Right ventricle myocardium superior (tissue), 1 donor: ENCODE results near the gene KLF3. TPM values are rescaled to one million over a fixed set of nuclear protein-coding genes. Genes with fewer than 3 reads are reported as not detected.
A peak's percentile ranks its signal among the peaks of the same experiment; 100 is the strongest.

Experiments used
- ATAC-seq: fragments of 200-7000 bp; cut with Tn5 transposase; one replicate; pipeline ENCODE4 v1.9.1; 2020; ENCODE audit warnings: mild to moderate bottlenecking; ENCODE audit not compliant: poor library complexity
- DNase-seq: peaks from one replicate; pipeline ENCODE4 v3.0.0-alpha.2; 2020
- intact Hi-C: fragments of 100-400 bp; cut with DNase I; formaldehyde crosslinking; loops from one replicate; pipeline ENCODE4 v1.11.2; 2022
- total RNA-seq: library from RNA; stranded (reverse); fragmentation: NEBNext Ultra II Directional; extraction: Animal tissue kit (Norgen Biotek cat#: 25700); gene quantifications from one replicate; pipeline ENCODE4 v1.2.1, GENCODE V29; 2021
- donor health status: DM: no; HTN: yes; CAD: no; lungs with severe emphysema.

The KLF3 gene
- total RNA-seq, 1 donor from 2014 or later = 16.5 TPM

DNA sequence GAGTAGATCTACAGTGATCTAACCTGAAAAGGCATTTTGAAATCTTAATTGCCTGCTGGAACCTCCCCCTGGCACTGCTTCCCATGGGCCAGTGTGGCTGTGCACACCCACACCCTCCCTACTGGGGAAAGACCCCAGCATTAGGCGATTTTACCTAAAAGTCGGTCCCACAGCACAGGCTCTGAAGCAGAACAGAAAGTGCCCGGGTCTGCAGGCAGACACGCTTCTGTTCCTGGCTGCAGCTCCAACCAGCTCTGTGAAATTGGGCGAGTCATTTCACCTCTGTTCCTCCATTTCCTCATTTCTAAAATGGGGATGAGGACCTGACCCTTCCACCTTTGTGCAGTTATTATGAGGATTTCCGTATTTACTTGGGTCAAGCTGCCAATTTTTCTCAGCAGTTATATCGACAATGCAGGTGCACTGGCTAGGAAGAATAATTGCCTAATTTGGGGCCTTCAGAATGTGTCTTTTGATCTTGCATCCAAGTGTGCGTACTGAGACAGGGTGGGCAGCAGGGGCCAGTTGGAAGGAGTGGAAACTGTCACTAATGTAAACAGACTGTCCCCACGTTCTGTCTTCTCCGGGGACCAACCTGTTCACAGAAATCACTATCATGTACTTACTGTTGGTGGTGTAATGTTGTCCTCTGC, 7.1 kb downstream of the KLF3 start:
- ATAC-seq = no peak
- no peak for DNase-seq
- intact Hi-C loops = loop anchor here (5.0 kb wide), 2 partner anchors 349 to 609 kb away; no protein-coding TSS in a partner anchor

DNA sequence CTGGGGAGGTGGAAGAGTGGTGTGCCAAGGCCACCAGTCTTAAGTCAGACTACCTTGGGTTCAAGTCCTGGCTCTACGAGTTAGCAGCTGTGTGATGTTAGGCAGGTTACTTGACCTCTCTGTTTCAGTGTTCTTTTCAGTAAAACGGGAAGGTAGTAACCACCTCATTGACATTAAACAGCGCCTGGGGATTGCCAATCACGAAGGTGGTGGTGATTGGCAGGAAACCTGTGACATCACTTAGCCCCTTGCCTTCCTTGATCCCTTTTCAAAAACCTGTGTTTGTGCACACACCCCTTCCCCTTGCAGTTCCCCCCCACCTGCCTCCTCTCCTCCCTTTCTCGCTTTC, 7.6 kb downstream of the KLF3 start:
- intact Hi-C loops = loop anchor here (5.0 kb wide), 2 partner anchors 349 to 609 kb away; no protein-coding TSS in a partner anchor
- DNase-seq = no peak
- no peak for ATAC-seq

DNA sequence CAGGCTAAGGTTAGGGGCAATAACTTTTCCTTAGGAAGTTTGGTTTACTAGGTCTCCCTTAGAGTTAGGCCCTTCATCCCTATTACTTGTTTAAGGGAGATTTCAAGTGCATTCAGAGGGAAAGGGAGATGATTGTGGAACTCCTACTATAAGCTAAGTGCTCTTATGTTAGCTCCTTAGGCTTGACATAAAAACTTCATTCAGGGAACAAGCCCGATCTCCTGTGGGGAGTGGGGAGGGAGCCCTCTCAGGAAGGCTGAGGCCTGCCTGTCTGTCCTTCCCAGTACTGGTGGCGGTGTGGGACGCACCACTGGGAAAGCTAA, 8.0 kb downstream of the KLF3 start:
- ATAC-seq = no peak
- intact Hi-C loops = loop anchor here (5.0 kb wide), 2 partner anchors 350 to 610 kb away; no protein-coding TSS in a partner anchor

DNA sequence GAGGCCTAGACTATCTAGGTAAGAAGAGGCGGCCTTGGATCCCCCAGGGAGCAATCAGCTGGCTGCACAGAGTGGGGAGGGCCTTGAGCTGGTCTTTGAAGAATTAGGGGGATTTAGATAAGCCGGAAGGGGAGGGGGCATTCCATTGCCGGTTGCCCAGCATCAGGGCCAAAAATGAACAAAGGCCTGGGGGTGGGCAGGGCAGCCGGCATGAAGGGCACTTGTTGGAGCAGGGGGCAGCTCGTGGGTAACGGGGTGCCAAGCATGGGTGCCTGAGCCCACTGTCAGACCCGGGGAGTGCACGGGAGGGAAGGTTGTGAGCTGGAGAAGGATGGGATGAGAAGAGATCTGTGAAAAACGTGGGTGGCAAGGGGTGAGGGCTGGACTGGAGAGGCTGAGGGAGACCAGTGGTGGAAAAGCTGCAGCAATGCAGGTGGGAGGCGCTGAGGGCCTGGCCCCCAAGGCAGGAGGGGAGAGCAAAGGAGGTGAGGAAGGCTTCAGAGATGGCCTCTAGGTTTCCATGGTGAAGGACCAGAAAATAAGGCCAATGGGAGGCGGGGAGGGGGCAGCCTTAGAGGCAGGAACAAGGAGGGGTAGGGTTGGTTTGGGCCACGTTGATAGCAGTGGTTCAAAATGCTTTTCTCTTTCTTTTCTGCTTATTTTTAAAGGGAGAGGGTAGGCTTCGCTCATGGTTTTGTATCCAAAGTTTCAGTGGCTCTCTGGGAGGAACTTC, 8.6 kb downstream of the KLF3 start:
- ATAC-seq (peak; percentile 7), DNase-seq (no peak)
- intact Hi-C loops = loop anchor here (5.0 kb wide), 2 partner anchors 350 to 610 kb away; no protein-coding TSS in a partner anchor

More for the DNA sequence above, 8.0 kb downstream of the KLF3 start:
- DNase-seq = no peak

DNA sequence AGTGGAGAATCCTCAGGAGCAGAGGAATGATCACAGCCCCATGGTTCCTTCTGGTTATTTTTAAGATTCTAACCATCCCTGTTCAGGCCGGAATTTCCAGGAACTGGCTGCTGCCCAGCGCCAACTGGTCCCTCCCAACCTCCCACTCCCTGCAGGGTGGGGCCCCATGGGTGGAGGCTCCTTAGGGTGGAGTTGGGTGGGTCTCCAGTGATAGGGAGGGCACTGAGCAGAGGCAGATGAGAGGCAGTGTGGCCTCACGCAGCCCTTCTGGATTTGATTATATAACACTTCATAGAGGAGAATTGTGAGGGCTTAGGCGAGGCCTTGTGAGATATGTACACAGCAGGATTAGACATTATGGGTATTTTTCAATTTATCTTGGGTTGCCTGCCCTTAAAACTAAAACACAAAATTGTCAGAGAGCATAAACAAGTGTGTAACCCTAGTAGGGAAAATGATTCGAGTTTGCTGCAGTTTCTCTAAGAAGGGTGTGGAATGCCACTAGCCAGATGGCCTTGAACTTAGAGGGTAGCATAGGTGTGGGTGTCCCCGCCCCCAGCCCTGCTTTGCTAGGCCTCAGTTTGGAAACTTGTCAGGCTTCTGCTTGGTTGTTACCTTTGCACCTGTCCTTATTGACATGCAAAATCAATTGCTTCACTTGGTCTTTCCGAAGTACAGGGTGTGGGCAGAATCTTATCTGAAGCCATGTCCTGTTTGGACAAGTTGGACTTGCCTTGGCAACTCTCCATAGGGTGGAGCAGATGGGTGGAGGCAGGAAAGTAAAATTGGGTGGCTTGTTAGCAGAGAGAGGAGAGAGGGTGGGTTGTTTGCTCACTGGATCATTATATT, 9.4 kb downstream of the KLF3 start:
- intact Hi-C loops = loop anchor here (5.0 kb wide), 2 partner anchors 351 to 611 kb away; no protein-coding TSS in a partner anchor
- ATAC-seq = peak; percentile 71
- peak; percentile 74 for DNase-seq

DNA sequence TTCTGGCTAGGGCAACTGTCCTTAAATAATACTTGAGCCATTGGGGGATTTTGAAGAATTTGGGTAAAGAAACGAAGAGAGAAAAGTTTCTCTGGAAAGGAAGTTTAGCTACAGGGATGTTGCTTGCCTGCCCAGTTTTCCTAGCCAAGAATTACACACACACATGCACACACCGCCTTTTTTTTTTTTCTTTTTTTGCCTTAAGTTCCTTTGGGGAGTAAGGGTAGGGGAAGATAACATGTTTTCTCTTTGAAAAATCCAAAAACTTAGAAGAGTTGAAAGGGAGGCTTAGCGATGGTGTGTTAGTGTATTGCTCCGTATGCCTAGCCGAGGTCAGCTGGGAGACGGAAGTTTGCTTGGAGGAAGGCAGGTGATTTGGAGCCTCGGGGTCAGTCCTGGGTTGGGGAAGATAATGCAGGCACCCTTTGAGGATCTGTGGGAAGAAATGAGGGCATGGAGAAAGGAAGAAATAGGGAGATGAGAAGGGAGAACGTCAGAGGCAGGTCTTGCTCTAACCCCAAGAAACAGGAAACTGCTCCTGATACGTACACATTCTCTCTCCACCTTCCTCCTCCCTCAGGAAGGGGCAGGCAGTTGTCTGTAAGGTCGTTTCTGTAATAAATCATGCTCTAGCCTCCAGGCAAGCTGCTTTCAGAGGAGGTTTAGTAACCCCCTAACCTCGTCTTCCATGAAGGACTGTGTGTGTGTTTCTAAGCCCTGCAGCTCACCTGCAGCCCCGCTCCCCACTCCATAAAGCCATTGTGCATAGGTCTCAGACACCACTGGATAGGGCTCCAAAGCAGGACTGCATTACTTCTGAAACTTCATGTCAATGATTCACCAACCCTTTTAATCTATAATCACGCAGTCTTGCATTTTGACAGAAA, 10.5 kb downstream of the KLF3 start:
- ATAC-seq (peak; percentile 21), DNase-seq (no peak)
- intact Hi-C loops = loop anchor here (2.0 to 5.0 kb wide), 3 partner anchors 352 to 612 kb away; no protein-coding TSS in a partner anchor

DNA sequence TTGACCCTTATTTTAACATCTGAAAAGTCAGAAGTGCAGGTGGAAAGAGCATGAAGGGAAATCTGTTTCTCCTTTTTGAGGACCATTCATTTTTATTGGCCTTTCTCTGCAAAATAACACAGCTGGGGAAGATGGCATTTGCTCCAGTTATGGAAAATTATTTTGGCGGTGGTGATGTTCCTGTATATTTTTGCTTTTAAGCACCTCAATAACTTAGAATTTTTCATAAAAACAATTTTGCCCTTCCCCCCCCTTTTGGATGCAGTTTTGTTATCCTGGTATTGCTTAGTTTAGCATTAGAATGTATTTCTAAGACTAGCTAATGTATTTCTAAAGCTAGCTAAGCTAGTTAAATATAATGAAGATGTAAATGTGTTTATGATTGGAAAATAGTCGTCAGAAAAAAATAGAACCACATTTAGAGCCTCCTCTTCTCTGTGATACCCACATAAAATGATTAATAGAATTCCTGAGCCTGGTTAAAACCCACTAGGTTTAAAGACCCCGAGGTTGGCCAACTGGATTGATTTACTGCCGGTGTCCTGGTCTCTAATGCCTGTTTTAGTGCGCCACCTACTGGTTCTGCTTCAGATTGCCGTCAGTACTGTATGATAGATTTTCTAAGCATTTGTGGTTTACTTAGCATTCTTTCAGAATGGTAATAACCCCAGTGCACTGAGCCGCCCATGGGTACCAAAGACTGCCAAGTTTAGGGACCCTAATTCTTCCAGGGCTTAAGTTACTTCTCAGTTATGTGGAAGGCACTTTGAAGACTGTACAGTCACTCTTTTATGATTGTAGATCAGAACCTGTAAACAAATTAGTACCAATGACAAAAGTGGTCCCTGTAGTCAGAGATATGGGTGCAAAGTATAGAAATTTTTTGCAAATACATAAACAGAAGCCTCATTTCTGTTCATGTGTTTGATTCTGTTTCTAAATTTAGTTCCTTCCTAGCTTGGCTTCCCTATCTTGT, 11.4 kb downstream of the KLF3 start:
- intact Hi-C loops = loop anchor here (2.0 kb wide), 1 partner anchor 497 kb away; no protein-coding TSS in a partner anchor
- ATAC-seq (peak; percentile 68), DNase-seq (peak; percentile 62)

DNA sequence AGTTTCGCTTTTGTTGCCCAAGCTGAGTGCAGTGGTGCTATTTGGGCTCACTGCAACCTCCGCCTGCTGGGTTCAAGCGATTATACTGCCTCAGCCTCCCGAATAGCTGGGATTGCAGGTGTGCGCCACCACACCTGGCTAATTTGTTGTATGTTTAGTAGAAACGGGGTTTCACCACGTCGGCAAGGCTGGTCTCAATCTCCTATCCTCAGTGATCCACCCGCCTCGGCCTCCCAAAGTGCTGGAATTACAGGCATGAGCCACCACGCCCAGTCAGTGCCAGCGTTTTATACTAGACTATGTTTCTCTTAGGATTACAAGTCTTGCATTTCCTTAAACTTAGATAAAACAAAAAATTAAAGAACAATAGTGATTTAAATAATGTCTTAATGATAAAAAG, 13.0 kb downstream of the KLF3 start:
- DNase-seq (no peak), ATAC-seq (no peak)
- intact Hi-C loops = no loop called here

DNA sequence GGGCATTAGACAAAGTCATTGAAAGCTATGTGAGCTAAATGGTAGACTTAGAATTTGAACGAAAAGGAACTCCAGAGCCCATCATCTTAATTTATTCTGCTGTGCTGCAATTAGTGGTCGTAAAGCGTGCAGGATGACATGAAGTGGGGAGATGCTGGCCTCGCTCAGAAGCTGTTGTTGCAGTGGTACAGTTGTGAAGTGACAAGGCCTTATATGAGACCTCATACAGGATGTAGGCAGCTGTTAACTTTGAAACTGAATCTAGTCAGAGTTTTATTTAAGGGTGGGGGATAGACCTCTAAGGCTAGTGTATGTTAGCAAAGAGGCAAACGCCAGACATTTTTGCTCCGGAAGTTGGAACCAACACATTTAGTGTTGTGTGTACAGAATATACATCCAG, 13.4 kb downstream of the KLF3 start:
- intact Hi-C loops = no loop called here
- DNase-seq = no peak
- ATAC-seq = no peak

DNA sequence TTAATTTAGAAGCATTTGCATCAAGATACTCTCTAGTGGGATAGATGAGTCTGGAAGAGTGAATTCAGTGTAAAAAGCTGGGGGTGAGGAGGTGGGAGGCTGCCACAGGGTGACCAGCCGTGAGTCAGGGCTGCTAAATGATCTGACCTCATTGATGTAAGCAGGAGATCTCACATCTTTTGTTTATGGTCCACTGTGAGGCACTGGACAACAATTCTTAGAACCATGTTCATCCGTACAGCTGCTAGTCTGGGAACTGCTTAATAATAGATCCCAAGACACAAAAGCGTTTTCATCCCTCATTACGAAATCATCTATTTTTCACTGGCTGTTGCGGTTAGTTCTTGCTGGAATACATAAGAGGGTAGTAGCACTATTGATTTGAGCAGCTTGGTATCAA, 14.1 kb downstream of the KLF3 start:
- ATAC-seq (no peak), DNase-seq (no peak)
- intact Hi-C loops = no loop called here

DNA sequence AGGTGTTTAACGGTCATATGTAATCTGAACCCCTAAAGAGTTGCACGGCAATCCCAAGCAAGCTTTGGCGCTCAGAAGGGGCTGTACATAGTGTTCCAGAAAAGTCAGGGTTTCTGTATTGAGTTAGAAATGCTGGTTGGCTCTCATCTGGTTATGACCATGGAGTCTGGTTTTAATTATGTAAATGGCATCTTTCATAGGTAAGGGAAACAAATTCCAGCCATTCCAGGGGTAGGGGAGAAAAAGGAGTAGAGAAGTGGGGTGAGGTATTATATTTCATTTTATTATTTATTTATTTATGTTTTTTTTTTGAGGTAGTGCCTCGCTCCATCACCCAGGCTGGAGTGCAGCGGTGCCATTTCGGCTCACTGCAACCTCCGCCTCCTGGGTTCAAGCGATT, 15.9 kb downstream of the KLF3 start:
- no peak for ATAC-seq
- DNase-seq = no peak
- intact Hi-C loops = no loop called here

DNA sequence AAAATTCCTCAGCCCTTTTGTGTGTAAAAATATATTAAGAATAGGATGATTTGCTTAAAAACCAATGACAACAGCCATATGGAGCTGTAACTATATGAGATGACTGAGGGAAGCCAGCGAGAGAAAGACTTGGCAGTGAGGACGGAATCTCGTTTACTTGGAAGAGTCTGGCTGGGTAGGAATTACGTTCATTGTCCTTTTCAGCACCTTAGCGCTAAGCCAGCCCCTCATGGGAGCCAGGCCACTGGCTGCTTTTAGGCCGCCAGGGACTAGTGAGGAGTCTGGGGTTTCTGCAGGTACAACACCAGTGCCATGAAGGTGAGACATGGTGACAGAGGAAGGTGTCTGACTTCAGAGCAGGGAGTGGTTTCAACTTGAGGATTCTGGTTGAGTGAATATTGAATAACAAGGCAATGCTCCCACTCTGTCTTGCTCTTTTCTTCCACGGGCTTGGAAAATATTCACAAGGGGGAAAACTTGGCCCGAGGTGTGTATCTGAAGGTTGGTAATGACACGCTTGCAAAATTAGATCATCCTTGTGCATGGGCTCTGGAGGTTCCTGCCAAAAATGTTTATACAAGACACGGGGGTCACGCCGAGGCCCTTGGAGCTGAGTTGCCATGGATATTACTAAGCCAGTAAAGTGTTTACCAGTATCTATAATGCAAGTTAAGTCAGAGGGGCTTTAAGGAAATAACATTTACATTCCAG, 17.4 kb downstream of the KLF3 start:
- ATAC-seq (peak; percentile 40), DNase-seq (no peak)
- intact Hi-C loops = no loop called here

DNA sequence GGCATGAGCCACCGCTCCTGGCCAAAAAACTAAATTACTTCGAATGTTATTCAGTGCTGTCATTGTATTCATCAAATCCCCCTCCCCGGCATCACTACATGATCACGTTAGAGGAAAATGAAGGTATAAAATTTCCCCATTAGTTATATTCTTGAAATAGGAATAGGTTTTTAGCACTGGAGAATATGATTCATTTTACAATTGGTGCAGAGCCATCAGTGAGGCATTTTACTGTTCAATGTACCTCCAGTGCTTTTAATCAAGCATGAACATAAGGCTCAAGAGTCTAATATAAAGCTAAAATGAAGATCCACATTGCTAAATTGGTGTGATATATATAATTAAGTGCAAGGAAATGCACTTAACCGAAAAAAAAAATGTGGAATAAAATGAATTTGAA, 18.3 kb downstream of the KLF3 start:
- intact Hi-C loops = no loop called here

DNA sequence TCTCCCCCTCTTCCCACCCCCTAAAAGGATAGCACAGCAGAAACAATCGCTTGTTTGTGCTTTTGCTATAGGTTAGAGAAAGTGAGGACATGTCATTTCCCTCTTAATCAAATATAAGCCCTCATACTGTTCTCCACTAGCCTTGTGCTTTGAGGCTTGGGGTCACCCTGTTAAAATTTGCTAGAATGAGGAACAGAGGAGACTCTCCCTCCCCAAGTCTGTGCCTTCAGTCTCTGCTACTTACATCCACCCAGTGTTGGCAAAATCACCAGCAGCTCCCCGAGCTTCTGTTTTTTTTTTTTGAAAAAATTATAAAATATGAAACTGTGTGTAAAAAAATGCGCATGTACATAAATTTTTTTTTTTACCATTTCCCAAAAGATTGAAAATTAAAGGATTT, 19.3 kb downstream of the KLF3 start:
- intact Hi-C loops = no loop called here
- ATAC-seq (no peak), DNase-seq (no peak)

More for the DNA sequence above, 18.3 kb downstream of the KLF3 start:
- ATAC-seq (no peak), DNase-seq (no peak)

DNA sequence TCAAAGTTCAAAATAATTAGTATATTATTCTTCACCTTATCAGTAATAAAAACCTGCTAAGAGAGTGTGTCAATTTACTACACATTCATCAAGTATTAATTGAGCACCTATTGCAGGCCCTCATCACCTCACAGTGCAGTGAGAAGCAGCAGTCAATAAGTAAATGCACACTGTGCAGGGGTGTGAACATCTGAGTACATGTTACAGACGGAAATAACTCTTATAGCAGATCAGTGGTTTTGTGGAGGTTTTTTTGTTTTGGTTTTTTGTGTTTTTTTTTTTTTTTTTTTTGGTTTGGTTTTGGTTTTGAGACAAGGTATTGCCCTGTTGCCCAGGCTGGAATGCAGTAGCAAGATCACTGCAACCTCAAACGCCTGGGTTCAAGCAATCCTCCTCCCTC, 20.3 kb downstream of the KLF3 start:
- no peak for DNase-seq

DNA sequence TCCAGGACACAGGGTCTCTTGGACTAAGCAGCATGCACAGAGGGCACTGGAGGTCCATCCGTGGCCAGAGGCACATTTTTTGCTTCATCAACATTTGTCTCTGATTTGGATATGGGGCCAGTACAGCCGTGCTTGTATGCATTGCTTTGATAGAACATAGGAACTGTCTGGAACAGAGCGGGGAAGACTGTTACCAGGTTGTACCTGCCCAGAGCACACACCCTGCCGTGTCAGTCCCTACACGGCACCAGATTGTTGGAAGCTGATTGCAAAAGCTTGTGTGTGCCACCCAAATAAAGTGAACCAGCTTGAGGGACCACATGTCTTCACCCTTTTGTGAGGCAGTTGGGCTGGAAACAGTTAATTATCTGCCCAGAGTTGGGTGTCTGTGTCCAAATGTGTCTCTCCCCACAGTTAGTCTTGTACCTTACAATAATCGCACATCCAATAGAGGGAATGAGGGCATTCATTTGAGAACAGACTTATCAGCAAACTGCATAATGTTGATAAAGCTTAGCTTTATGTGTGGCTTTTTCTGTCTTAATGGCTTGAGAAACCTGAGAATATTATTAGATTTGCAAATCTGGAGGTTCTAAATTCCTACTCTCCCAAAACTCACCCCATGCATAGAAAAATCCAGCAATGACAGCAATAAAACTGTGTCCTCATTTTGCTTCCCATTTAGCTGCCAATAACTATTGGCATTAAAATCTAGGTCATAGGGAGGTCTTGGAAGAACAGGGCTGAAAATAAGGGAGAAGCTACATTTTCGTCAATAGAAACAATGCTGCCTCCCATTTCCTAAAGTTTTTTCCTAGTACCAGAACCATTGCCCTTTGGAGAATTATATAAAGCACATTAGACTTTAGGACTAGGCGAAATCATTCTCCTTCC, 21.2 kb downstream of the KLF3 start:
- no peak for ATAC-seq
- DNase-seq = no peak
- intact Hi-C loops = no loop called here

More for the DNA sequence above, 20.3 kb downstream of the KLF3 start:
- ATAC-seq = no peak
- intact Hi-C loops = no loop called here
